D721Med (cell line): ENCODE measurements around the gene TNFRSF9.
"Not testable (repeated sequence)": the region's sequence is repeated elsewhere in the genome, so short reads cannot be mapped to it uniquely, and the experiment has no call there.

ENCODE experiments used
- DNase-seq: peaks from one replicate; pipeline ENCODE4 v3.0.0; 2011; ENCODE audit warnings: low spot score; ENCODE audit not compliant: insufficient read length
- FAIRE-seq: peaks from 2 replicates; lab custom pipeline; 2011; peaks lifted over from hg19 to GRCh38; lab: Jason Lieb, UNC
- TF ChIP-seq, protein P1 (sequence below): IDR thresholded peaks from 2 replicates; pipeline ENCODE4 v1.5.1; 2012; ENCODE audit warnings: mild to moderate bottlenecking, control low read depth; ENCODE audit not compliant: insufficient read depth; ENCODE audit errors: missing control alignments

Gene TNFRSF9

DNA sequence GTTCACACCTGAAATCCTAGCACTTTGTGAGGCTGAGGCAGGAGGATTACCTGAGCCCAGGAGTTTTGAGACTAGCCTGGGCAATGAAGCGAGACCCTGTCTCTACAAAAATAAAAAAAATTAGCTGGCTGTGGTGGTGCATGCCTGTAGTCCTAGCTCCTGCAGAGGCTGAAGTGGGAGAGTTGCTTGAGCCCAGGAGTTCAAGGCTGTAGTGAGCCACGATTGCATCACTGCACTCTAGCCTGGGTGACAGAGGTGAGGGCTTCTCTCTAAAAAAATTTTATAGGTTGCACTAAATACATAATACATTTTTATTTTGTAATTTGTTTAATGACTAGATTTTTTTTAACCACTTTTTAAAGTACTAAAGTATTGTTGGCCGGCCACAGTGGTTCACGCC, 27.0 kb upstream of the TNFRSF9 start:
- no peak for DNase-seq
- FAIRE-seq, result no peak
- TF ChIP-seq, protein P1, sequence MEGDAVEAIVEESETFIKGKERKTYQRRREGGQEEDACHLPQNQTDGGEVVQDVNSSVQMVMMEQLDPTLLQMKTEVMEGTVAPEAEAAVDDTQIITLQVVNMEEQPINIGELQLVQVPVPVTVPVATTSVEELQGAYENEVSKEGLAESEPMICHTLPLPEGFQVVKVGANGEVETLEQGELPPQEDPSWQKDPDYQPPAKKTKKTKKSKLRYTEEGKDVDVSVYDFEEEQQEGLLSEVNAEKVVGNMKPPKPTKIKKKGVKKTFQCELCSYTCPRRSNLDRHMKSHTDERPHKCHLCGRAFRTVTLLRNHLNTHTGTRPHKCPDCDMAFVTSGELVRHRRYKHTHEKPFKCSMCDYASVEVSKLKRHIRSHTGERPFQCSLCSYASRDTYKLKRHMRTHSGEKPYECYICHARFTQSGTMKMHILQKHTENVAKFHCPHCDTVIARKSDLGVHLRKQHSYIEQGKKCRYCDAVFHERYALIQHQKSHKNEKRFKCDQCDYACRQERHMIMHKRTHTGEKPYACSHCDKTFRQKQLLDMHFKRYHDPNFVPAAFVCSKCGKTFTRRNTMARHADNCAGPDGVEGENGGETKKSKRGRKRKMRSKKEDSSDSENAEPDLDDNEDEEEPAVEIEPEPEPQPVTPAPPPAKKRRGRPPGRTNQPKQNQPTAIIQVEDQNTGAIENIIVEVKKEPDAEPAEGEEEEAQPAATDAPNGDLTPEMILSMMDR, result no peak

DNA sequence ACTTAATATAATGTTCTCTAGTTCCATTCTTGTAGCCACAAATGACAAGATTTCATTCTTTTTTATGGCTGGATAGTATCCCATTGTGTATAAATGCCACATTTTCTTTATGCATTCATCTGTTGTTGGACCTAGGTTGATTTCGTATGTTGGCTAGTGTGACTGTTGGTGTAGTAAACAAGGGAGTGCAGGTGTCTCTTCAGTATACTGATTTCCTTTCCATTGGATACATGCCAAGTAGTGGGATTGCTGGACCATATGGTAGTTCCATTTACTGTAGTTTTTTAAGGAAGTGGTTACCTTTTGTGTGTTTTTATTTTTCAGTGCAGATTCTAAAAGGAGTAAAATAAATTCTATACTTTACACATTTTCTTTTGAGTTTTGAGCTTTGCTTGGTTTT, 26.6 kb upstream of the TNFRSF9 start:
- TF ChIP-seq, protein P1, result no peak
- FAIRE-seq, result no peak
- no peak for DNase-seq

DNA sequence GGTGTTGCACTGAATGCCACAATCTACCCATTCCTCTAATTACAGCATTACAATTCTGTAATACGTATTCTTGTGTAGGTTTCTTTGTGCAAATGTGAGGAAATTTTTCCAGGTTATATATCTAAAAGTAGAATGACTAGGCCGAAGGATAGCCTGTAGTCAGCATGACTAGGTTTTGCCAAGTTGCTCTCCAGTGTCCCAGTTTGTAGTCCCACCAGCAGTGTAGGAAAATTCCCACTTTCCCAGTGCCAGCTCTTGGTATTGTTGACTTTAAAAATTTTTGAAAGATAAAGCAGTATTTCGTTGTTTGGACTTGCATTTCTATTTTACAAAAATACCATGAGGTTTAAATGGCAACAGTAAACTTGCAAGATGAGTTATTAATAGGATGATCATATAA, 23.8 kb upstream of the TNFRSF9 start:
- TF ChIP-seq, protein P1, result no peak

DNA sequence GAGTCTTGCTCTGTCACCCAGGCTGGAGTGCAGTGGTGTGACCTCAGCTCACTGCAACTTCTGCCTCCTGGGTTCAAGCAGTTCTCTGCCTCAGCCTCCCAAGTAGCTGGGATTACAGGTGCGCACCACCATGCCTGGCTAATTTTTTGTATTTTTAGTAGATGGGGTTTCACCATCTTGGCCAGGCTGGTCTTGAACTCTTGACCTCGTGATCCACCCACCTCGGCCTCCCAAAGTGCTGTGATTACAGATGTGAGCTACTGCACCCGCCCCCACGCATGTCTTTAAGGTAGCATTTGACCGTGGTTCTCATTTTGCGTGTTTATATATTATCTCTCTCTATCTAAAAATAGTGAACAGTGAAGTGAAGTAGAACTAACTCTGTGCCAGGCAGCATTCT, 23.2 kb upstream of the TNFRSF9 start:
- FAIRE-seq, DNase-seq: not testable (repeated sequence)

More for the DNA sequence above, 23.8 kb upstream of the TNFRSF9 start:
- no peak for FAIRE-seq
- DNase-seq, result no peak

DNA sequence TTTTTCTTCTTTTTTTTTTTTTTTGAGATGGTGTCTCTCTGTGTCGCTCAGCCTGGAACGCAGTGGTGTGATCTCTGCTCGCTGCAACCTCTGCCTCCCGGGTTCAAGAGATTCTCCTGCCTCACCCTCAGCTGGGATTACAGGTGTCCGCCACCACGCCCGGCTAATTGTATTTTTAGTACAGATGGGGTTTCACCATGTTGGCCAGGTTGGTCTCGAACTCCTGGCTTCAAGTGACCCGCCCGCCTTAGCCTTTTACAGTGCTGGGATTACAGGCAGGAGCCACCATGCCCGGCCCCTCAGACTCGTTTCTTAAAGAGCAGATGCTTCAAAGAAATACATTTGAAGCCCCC, 22.7 kb upstream of the TNFRSF9 start:
- not testable (repeated sequence) for FAIRE-seq, DNase-seq

DNA sequence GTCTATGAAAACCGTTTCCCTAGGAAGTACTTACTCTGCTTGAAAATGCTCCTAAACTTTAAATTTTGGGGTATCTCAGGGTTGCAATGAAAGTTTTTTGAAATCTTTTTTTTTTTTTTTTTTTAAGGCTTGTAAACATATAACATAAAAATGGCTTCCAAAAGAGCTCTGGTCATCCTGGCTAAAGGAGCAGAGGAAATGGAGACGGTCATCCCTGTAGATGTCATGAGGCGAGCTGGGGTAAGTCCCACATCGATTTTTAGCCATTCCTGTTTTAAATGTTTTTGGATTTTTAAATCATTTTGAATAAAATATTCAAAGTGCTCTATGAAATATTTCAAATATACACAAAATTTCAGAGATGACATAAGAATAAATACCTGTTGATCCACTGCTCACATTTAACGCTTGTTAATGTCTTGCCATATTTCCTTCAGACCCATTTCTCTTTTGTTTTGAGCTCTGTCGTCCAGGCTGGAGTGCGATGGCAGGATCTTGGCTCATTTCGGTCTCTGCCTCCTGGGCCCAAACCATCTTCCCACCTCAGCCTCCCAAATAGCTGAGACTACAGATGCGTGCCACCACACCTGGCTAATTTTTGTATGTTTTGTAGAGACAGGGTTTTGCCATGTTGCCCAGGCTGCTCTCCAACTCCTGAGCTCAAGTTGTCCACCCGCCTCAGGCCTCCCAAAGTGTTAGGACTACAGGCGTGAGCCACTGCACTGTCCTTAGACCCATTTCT, 22.2 kb upstream of the TNFRSF9 start:
- no peak for FAIRE-seq
- TF ChIP-seq, protein P1, result no peak
- no peak for DNase-seq

DNA sequence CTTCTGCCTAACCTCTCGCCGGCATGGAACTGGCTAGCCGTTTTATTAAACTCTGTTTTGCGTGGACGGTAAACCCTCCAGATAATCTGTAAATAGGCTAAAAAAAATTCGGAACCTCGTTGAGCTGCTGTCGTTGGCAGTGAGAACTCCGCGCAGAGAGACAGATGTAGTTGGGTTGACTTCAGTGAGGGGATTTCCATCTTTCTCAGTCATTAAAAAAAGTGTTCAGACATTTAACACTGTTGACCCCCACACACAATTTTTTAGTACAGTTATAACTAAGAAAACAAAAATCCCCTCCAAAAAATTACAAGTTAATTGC, 21.3 kb upstream of the TNFRSF9 start:
- FAIRE-seq (no peak), DNase-seq (no peak)
- TF ChIP-seq, protein P1, result no peak

DNA sequence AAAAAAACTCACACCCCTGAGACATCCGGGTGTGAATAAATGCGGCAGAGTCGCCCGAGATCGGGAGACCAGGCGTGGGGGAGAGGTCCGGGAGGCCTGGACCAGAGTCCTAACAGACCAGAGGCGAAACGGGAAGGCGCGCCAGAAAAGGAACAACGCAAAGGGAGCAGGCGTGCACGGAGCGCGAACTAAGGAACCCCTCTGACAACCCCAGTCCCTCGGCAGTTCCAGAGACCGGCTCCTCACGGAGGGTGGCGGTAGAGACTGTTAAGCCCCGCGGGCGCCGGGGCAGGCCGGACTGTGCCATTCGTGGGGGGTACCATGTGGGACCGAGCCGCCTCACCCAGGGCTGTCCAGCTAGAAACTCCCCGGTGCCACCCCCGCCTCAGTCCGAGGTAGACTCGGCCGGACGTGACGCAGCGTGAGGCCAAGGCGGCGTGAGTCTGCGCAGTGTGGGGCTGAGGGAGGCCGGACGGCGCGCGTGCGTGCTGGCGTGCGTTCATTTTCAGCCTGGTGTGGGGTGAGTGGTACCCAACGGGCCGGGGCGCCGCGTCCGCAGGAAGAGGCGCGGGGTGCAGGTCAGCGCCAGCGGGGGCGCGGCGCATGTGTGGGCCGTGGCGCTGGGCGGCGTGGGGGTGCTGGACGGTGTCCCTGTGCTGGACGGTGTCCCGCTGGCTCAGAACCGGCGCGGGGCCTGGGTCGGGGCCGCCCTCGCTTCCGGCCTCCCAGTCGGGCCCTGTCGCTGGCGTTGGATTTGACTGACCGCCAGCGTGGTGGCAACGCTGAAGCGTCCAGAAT, 20.8 kb upstream of the TNFRSF9 start, which contains the start of gene PARK7:
PARK7 (plus strand) TSS at position 496 of the 798 bp plus-strand sequence. CDS start 1,075 bp downstream, outside the sequence.
- TF ChIP-seq, protein P1, result no peak
- DNase-seq (peak; percentile 48), FAIRE-seq (no peak)
